Esophagus mucosa (tissue), 1 donor: Measurements from ENCODE around the gene UBA1. TPM values are rescaled to one million over a fixed set of nuclear protein-coding genes. Genes with fewer than 3 reads are reported as not detected.
A peak's percentile ranks its signal among the peaks of the same experiment; 100 is the strongest.
"Not testable (repeated sequence)": the region's sequence is repeated elsewhere in the genome, so short reads cannot be mapped to it uniquely, and the experiment has no call there.

Source experiments
- ATAC-seq: fragments of 200-7000 bp; cut with Tn5 transposase; one replicate; pipeline ENCODE4 v1.9.1; 2020
- total RNA-seq: library from RNA; stranded (reverse); gene quantifications from one replicate; pipeline ENCODE4 v1.2.4, GENCODE V29; 2023
- donor health status: DM: yes; HTN: yes; CAD: no.

UBA1 gene
- total RNA-seq, 1 donor from 2014 or later, result 190 TPM

GRCh38 chrX:47230136-47230868 is 36.7 kb downstream of the UBA1 start:
- no peak for ATAC-seq

- no peak for ATAC-seq
These were observed 37.5 kb downstream of the UBA1 start for GRCh38 chrX:47231167-47231566.

- no peak for ATAC-seq
These were observed 38.7 kb downstream of the UBA1 start for GRCh38 chrX:47232197-47232802.

DNA sequence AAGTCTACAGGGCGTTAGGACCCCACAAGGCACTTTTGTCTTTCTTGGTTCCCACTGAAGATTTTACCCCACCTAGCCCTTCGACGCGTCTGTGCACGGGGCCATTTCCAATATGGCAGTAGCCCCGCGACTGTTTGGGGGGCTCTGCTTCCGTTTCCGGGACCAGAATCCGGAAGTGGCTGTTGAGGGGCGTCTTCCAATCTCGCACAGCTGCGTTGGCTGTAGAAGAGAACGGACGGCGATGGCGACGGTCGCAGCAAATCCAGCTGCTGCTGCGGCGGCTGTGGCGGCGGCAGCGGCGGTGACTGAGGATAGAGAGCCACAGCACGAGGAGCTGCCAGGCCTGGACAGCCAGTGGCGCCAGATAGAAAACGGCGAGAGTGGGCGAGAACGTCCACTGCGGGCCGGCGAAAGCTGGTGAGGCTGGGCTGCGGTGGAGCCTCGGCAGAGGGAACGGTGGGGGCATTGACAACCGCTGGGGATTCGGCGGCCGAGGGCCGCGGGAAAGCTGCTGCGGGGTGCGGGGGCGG is 39.2 kb downstream of the UBA1 start, which contains the start of gene USP11:
Gene USP11, plus strand, starts transcription at position 207 of the 530 bp plus-strand sequence. Its CDS starts 35 bp downstream, at position 242.
- ATAC-seq, result no peak

- ATAC-seq, result peak; percentile 96
These were observed 39.9 kb downstream of the UBA1 start for GRCh38 chrX:47233333-47234113.

- no peak for ATAC-seq
These were observed 41.0 kb downstream of the UBA1 start for GRCh38 chrX:47234583-47234982.

GRCh38 chrX:47235691-47236103 is 42.1 kb downstream of the UBA1 start:
- ATAC-seq, result no peak

- ATAC-seq, result no peak
These were observed 45.6 kb downstream of the UBA1 start for GRCh38 chrX:47239199-47239598.

- ATAC-seq, result no peak
These were observed 46.4 kb downstream of the UBA1 start for GRCh38 chrX:47239898-47240545.

DNA sequence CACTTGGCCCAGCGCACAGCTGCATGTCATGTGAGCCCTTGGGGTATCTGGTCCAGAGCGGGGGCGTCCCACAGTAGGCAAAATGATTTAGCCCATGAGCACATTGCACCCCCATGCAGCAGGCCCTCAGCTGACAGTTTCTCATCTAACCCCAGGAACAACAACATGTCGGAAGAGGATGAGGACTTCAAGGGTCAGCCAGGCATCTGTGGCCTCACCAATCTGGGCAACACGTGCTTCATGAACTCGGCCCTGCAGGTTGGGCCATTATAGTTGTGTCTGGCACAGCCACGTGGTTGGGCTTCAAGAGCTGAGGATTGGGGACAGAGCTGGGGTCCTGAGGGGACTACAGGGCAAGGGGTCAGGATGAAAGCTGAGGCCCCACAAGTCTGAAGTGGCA is 47.0 kb downstream of the UBA1 start:
- no peak for ATAC-seq

DNA sequence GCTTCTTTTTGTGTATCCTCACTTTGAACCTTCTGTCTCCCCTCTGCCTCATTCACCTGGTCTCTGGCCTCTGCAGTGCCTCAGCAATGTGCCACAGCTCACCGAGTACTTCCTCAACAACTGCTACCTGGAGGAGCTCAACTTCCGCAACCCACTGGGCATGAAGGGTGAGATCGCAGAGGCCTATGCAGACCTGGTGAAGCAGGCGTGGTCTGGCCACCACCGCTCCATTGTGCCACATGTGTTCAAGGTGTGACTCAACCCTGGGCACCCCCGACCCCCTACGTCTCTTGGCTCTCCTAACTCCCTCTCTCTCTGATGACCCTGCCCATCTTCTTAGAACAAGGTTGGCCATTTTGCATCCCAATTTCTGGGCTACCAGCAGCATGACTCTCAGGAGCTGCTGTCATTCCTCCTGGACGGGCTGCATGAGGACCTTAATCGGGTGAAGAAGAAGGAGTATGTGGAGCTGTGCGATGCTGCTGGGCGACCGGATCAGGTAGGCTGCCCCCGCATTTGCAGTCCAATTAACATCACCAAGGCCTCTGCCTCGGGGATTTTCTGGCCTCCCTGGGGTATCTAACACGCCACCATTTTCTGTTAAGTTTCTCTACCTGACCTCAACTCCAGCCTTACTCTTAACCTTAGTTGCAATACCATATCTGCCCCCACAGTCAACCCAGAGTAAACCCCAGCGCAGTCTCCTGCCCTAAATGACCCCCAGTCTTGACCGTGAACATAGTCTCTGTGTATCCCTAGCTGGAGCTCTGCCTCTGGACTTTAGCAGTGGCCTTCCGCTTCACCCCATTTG is 47.8 kb downstream of the UBA1 start:
- no peak for ATAC-seq

GRCh38 chrX:47242321-47242720 is 48.7 kb downstream of the UBA1 start:
- ATAC-seq, result no peak

DNA sequence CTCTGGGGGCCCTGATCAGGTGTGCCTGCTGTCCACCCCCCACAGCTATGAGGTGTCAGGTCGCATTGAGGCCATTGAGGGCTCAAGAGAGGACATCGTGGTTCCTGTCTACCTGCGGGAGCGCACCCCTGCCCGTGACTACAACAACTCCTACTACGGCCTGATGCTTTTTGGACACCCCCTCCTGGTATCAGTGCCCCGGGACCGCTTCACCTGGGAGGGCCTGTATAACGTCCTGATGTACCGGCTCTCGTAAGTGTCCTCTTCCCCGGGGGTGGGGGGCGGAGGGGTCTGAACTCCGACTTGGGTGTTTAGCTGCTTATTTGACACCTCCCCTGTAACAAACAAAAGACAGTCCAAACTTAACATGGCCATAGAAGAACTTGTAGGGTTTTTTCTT is 49.7 kb downstream of the UBA1 start:
- ATAC-seq, result no peak

DNA sequence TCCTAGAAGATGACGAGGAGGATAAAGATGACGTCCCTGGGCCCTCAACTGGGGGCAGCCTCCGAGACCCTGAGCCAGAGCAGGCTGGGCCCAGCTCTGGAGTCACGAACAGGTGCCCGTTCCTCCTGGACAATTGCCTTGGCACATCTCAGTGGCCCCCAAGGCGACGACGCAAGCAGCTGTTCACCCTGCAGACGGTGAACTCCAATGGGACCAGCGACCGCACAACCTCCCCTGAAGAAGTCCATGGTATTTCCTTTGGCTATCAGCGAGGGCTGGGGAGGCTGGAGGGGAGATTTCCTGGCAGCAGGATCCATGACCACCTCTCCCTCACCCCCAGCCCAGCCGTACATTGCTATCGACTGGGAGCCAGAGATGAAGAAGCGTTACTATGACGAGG is 51.0 kb downstream of the UBA1 start:
- ATAC-seq, result no peak

GRCh38 chrX:47245156-47245555 is 51.5 kb downstream of the UBA1 start:
- no peak for ATAC-seq

DNA sequence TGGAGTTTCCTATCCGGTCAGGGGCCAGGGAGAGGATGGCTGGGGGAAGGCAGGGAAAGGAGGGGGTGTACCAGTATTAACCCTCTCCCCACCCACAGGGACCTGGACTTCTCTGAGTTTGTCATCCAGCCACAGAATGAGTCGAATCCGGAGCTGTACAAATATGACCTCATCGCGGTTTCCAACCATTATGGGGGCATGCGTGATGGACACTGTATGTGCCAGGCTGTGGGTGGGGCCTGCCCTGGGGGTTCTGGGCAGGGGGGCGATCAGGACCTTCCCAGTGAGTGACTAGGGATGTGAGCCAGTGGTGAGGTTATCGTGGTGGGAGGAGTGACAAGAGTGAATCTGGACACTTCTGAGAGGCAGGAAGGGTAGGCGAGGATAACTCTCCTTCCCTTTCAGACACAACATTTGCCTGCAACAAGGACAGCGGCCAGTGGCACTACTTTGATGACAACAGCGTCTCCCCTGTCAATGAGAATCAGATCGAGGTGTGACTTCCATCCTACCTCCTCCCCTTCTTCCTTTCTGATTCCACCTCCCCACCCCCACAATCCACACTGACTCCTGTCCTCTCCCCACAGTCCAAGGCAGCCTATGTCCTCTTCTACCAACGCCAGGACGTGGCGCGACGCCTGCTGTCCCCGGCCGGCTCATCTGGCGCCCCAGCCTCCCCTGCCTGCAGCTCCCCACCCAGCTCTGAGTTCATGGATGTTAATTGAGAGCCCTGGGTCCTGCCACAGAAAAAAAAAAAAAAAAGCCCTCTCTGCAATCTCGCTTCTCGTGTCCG is 53.8 kb downstream of the UBA1 start:
- no peak for ATAC-seq

GRCh38 chrX:47247999-47248320 is 54.3 kb downstream of the UBA1 start:
- no peak for ATAC-seq

GRCh38 chrX:47248576-47248975 is 54.9 kb downstream of the UBA1 start:
- no peak for ATAC-seq

DNA sequence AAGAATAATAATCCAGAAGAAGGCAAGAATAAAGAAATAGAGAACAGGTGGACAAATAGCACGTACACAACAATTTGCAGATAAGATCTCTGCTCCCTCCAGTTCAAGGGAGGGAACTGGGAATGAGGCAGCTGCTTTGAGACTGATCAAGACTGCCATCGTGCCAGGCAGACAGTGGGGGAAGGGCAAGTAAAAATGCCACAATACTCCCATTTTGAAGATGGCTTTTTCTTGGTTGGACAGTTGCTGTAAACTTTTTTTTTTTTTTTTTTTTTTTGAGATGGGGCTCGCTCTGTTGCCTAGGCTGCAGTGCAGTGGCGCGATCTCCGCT is 56.4 kb downstream of the UBA1 start:
- ATAC-seq, result no peak

DNA sequence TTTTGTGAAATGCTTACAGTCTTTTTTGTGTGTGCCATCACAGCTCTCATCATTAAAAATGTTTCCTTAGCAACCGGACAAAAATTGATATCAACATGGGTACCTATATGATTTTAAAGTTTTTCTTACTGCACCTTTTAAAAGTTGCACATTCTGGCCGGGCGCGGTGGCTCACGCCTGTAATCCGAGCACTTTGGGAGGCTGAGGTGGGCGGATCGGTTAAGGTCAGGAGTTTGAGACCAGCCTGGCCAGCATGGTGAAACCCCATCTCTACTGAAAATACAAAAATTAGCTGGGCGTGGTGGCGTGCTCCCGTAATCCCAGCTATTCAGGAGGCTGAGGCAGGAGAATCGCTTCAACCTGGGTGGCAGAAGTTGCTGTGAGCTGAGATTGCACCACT is 64.0 kb downstream of the UBA1 start:
- not testable (repeated sequence) for ATAC-seq
